Gastrocnemius medialis (tissue), 4 donors: ENCODE measurements around the gene ELAVL4. TPM values are rescaled to one million over a fixed set of nuclear protein-coding genes. Genes with fewer than 3 reads are reported as not detected.

Experiments used
- ATAC-seq, 2 donors: fragments of 150-250 bp; one replicate each; pipeline ENCODE4 v1.9.1; 2016
- DNase-seq, 2 donors: peaks; one replicate each; pipeline ENCODE4 v3.0.0-alpha.2; 2019
- H3K27ac ChIP-seq, 4 donors: fragments of 200-600 bp; sonication (generic); 1 replicate in 1 of 4; 2 replicates in 3 of 4; pipeline ENCODE4 v1.5.1; 2016 to 2018; ENCODE audit warnings: mild to moderate bottlenecking in 2 of 4, moderate library complexity in 1 of 4
- H3K27me3 ChIP-seq, 3 donors: fragments of 200-600 bp; sonication (generic) in 2 of 3; 1 replicate in 1 of 3; 2 replicates in 2 of 3; pipeline versions ENCODE4 v1.5.1 to v1.6.0; 2016 to 2019; ENCODE audit warnings: mild to moderate bottlenecking in 1 of 3, moderate library complexity in 1 of 3
- H3K36me3 ChIP-seq, 2 donors: fragments of 200-600 bp; sonication (generic) in 1 of 2; one replicate each; pipeline ENCODE4 v1.5.1; 2017 to 2018
- H3K4me1 ChIP-seq, 2 donors: fragments of 200-600 bp; sonication (generic) in 1 of 2; one replicate each; pipeline ENCODE4 v1.5.1; 2016 to 2017; ENCODE audit warnings: mild to moderate bottlenecking in 2 of 2
- H3K4me3 ChIP-seq, 4 donors: fragments of 200-600 bp; sonication (generic) in 3 of 4; 1 replicate in 1 of 4; 2 replicates in 3 of 4; pipeline ENCODE4 v1.5.1; 2016 to 2019; ENCODE audit warnings: mild to moderate bottlenecking in 2 of 4
- H3K9me3 ChIP-seq, 3 donors: fragments of 200-600 bp; sonication (generic) in 2 of 3; 1 replicate in 1 of 3; 2 replicates in 2 of 3; pipeline ENCODE4 v1.5.1; 2016 to 2019
- POLR2A ChIP-seq, 2 donors: fragments of 450-650 bp; IDR thresholded peaks; one replicate each; pipeline ENCODE4 v1.6.1; 2017; ENCODE audit warnings: antibody characterized with exemption in 2 of 2, mild to moderate bottlenecking in 2 of 2, moderate library complexity in 2 of 2
- in situ Hi-C, 4 donors: fragments of 200-750 bp; cut with MboI; loops; one replicate each; pipeline versions ENCODE4 v1.15.0 to v1.8.0; 2017; ENCODE audit warnings: low sequenced_read_pairs in 4 of 4
- intact Hi-C: fragments of 100-400 bp; cut with DNase I; formaldehyde crosslinking; loops from one replicate; pipeline ENCODE4 v1.15.1; 2023; ENCODE audit warnings: low total_unique reads
- total RNA-seq, 4 donors: library from RNA; depleted of rRNA; stranded (reverse); fragments of >200 nt; gene quantifications; one replicate each; pipeline versions ENCODE4 v1.1.0 to v1.2.3, GENCODE V29; 2016
- TF ChIP-seq, protein P1 (sequence below), 5 experiments: fragments of 450-650 bp in 3 of 5; fragments of 200-600 bp in 2 of 5; sonication (generic) in 2 of 5; IDR thresholded peaks in 4 of 5; conservative IDR thresholded peaks in 1 of 5; 1 replicate in 4 of 5; 2 replicates in 1 of 5; pipeline ENCODE4 v1.5.1; 2016 to 2019; ENCODE audit warnings: antibody characterized with exemption in 5 of 5, mild to moderate bottlenecking in 3 of 5, moderate library complexity in 3 of 5

Gene ELAVL4
- total RNA-seq, 4 donors from 2014 or later, result not detected

DNA sequence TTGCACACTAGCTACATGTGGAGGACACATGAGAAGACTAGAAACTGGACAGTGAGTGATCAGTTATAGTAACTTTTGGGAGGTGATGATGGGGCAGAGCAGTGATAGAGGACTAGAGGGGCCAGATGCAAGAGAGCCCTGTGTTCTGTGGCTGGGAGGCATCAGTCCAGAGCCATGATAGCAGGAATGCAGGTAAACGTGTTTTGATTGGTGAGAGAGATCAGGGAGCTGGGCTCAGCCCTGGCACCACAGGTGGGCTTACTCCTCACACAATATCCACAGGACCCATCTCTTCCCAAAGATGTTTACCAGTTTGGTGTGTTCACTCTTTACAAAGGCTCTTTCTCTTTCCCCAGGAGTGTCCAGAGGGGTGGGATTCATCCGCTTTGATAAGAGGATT is 86.5 kb downstream of the ELAVL4 start:
- ATAC-seq (no peak), DNase-seq (no peak)
- TF ChIP-seq POLR2A (IDR thresholded peaks at IDR 0.05), result no peak
- H3K36me3 ChIP-seq, result no peaks in the 10 kb centered on the region
- H3K4me3 ChIP-seq, result no peak overlapping the region
- intact Hi-C loops, result no loop called here
- in situ Hi-C loops, result no loop called here
- H3K9me3 ChIP-seq, result no peaks in the 10 kb centered on the region
- no peaks in the 10 kb centered on the region for H3K4me1 ChIP-seq
- no peak overlapping the region for H3K27ac ChIP-seq
- H3K27me3 ChIP-seq, result no peaks in the 10 kb centered on the region

- no peaks in the 10 kb centered on the region for H3K36me3 ChIP-seq
- in situ Hi-C loops (no loop called here), intact Hi-C loops (no loop called here)
Measured at GRCh38 chr1:50196081-50196480, 87.4 kb downstream of the ELAVL4 start.

DNA sequence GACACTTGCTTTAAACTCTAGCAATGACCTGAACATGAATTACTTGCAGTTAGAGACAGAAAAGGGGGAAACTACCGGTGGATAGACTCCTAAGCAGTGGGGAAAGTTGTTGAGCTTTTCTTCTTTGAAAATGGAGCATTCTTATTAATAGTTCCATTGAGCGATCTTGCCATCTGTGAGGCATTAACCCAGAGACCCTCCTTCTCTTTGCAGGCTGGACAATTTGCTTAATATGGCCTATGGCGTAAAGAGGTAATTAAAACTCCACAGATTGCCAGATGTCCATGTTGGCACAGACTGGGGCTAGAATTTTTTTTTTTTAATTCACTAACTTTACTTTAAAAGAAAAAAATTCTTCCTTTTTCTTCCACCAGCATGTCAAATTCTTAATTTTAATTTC is 88.5 kb downstream of the ELAVL4 start:
- no peaks in the 10 kb centered on the region for H3K9me3 ChIP-seq
- H3K27ac ChIP-seq, result no peak overlapping the region
- intact Hi-C loops, result no loop called here
- in situ Hi-C loops, result no loop called here
- DNase-seq, result no peak
- TF ChIP-seq, protein P1, sequence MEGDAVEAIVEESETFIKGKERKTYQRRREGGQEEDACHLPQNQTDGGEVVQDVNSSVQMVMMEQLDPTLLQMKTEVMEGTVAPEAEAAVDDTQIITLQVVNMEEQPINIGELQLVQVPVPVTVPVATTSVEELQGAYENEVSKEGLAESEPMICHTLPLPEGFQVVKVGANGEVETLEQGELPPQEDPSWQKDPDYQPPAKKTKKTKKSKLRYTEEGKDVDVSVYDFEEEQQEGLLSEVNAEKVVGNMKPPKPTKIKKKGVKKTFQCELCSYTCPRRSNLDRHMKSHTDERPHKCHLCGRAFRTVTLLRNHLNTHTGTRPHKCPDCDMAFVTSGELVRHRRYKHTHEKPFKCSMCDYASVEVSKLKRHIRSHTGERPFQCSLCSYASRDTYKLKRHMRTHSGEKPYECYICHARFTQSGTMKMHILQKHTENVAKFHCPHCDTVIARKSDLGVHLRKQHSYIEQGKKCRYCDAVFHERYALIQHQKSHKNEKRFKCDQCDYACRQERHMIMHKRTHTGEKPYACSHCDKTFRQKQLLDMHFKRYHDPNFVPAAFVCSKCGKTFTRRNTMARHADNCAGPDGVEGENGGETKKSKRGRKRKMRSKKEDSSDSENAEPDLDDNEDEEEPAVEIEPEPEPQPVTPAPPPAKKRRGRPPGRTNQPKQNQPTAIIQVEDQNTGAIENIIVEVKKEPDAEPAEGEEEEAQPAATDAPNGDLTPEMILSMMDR (IDR thresholded peaks at IDR 0.05 in 4 of 5, conservative IDR thresholded peaks at IDR 0.05 in 1 of 5), result no peak
- no peak for TF ChIP-seq POLR2A (IDR thresholded peaks at IDR 0.05)
- ATAC-seq, result no peak
- no peaks in the 10 kb centered on the region for H3K36me3 ChIP-seq
- no peak overlapping the region for H3K4me3 ChIP-seq
- no peaks in the 10 kb centered on the region for H3K4me1 ChIP-seq
- H3K27me3 ChIP-seq, result no peaks in the 10 kb centered on the region

More at GRCh38 chr1:50196081-50196480, 87.4 kb downstream of the ELAVL4 start:
- no peak for ATAC-seq
- no peak for DNase-seq
- no peaks in the 10 kb centered on the region for H3K4me1 ChIP-seq
- TF ChIP-seq, protein P1 (IDR thresholded peaks at IDR 0.05 in 4 of 5, conservative IDR thresholded peaks at IDR 0.05 in 1 of 5), result no peak
- no peak for TF ChIP-seq POLR2A (IDR thresholded peaks at IDR 0.05)
- no peak overlapping the region for H3K27ac ChIP-seq
- H3K9me3 ChIP-seq, result no peaks in the 10 kb centered on the region
- no peak overlapping the region for H3K4me3 ChIP-seq
- H3K27me3 ChIP-seq, result no peaks in the 10 kb centered on the region

- ATAC-seq, result no peak
- Histone ChIP-seq H3K4me3 (no peak overlapping the region), H3K4me1 (no peaks in the 10 kb centered on the region), H3K27me3 (no peaks in the 10 kb centered on the region), H3K36me3 (no peaks in the 10 kb centered on the region), H3K27ac (no peak overlapping the region), H3K9me3 (no peaks in the 10 kb centered on the region)
- intact Hi-C loops, result no loop called here
- no peak for DNase-seq
- TF ChIP-seq, protein P1 (IDR thresholded peaks at IDR 0.05 in 4 of 5, conservative IDR thresholded peaks at IDR 0.05 in 1 of 5), result no peak
- TF ChIP-seq POLR2A (IDR thresholded peaks at IDR 0.05), result no peak
- in situ Hi-C loops, result no loop called here
Measured at GRCh38 chr1:50208315-50208714, 99.6 kb downstream of the ELAVL4 start.

DNA sequence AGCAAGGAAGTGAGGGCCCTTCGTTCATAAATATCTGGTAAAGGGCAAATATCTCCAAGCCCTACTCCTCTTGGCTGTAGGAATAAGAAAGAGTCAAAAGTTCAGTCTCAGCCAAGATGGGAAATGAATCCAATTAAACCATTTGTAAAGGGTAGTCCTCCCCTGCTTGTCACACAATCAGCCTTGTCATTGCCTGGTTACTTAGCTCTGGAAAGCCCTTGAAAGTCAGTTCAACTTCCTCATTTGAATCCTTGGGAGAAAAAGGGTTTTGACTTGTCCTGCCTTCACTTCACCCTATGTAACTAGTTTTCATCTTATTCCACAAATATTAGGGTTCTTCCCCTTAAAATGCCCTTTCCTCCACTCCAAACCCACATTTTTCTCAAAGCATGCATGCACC is 100.0 kb downstream of the ELAVL4 start:
- in situ Hi-C loops (no loop called here), intact Hi-C loops (no loop called here)
- Histone ChIP-seq H3K27ac (no peak overlapping the region), H3K27me3 (no peaks in the 10 kb centered on the region), H3K4me1 (no peaks in the 10 kb centered on the region), H3K9me3 (no peaks in the 10 kb centered on the region), H3K36me3 (no peaks in the 10 kb centered on the region), H3K4me3 (no peak overlapping the region)
- ATAC-seq (no peak), DNase-seq (no peak)
- TF ChIP-seq POLR2A (IDR thresholded peaks at IDR 0.05), result no peak
- TF ChIP-seq, protein P1 (IDR thresholded peaks at IDR 0.05 in 4 of 5, conservative IDR thresholded peaks at IDR 0.05 in 1 of 5), result no peak
